Stomach (tissue), 4 donors: ENCODE measurements around the gene ATP2B2.

Source experiments
- CTCF ChIP-seq, 7 experiments: fragments of 450-650 bp in 4 of 7; fragments of 200-600 bp in 3 of 7; sonication (generic) in 3 of 7; IDR thresholded peaks; one replicate each; pipeline ENCODE4 v1.5.1; 2016 to 2019; ENCODE audit warnings: antibody characterized with exemption in 7 of 7, control low read depth in 2 of 7, mild to moderate bottlenecking in 1 of 7
- EP300 ChIP-seq: sonication (generic); formaldehyde crosslinking; IDR thresholded peaks from one replicate; pipeline ENCODE4 v1.6.1; 2017; ENCODE audit warnings: antibody characterized with exemption
- POLR2A ChIP-seq, 4 donors: fragments of 450-650 bp; IDR thresholded peaks; one replicate each; pipeline ENCODE4 v1.6.1; 2016; ENCODE audit warnings: antibody characterized with exemption in 4 of 4, control low read depth in 2 of 4, mild to moderate bottlenecking in 1 of 4, moderate library complexity in 1 of 4
- POLR2AphosphoS5 ChIP-seq, 3 donors: sonication (generic); formaldehyde crosslinking; IDR thresholded peaks; one replicate each; pipeline ENCODE4 v1.6.1; 2016; ENCODE audit warnings: antibody characterized with exemption in 3 of 3

- TF ChIP-seq CTCF (IDR thresholded peaks at IDR 0.05) (no peak), POLR2A (IDR thresholded peaks at IDR 0.05) (no peak), EP300 (no peak), POLR2AphosphoS5 (IDR thresholded peaks at IDR 0.05) (no peak)
Observed at GRCh38 chr3:10449436-10449835, 56.0 kb downstream of the ATP2B2 start.
